Tibial nerve (tissue), 4 donors: ENCODE results near the gene PRPF38A.

Experiments
- EP300 ChIP-seq, 2 donors: sonication (generic); formaldehyde crosslinking; IDR thresholded peaks; one replicate each; pipeline ENCODE4 v1.6.1; 2017; ENCODE audit warnings: antibody characterized with exemption in 2 of 2, mild to moderate bottlenecking in 1 of 2
- POLR2A ChIP-seq, 2 donors: fragments of 450-650 bp; IDR thresholded peaks; one replicate each; pipeline ENCODE4 v1.6.1; 2017; ENCODE audit warnings: antibody characterized with exemption in 2 of 2, mild to moderate bottlenecking in 2 of 2, moderate library complexity in 2 of 2
- TF ChIP-seq, protein P1 (sequence below), 5 experiments: fragments of 200-600 bp in 3 of 5; fragments of 450-650 bp in 2 of 5; sonication (generic) in 3 of 5; IDR thresholded peaks; one replicate each; pipeline ENCODE4 v1.5.1; 2016 to 2019; ENCODE audit warnings: antibody characterized with exemption in 5 of 5, mild to moderate bottlenecking in 3 of 5, moderate library complexity in 2 of 5

GRCh38 chr1:52469108-52469507 is 64.7 kb downstream of the PRPF38A start:
- TF ChIP-seq, protein P1, sequence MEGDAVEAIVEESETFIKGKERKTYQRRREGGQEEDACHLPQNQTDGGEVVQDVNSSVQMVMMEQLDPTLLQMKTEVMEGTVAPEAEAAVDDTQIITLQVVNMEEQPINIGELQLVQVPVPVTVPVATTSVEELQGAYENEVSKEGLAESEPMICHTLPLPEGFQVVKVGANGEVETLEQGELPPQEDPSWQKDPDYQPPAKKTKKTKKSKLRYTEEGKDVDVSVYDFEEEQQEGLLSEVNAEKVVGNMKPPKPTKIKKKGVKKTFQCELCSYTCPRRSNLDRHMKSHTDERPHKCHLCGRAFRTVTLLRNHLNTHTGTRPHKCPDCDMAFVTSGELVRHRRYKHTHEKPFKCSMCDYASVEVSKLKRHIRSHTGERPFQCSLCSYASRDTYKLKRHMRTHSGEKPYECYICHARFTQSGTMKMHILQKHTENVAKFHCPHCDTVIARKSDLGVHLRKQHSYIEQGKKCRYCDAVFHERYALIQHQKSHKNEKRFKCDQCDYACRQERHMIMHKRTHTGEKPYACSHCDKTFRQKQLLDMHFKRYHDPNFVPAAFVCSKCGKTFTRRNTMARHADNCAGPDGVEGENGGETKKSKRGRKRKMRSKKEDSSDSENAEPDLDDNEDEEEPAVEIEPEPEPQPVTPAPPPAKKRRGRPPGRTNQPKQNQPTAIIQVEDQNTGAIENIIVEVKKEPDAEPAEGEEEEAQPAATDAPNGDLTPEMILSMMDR (IDR thresholded peaks at IDR 0.05) = no peak
- TF ChIP-seq EP300 (IDR thresholded peaks at IDR 0.05) (no peak), POLR2A (IDR thresholded peaks at IDR 0.05) (no peak)
